Measurements from ENCODE around the gene SIK3.
"Not testable (repeated sequence)": the region's sequence is repeated elsewhere in the genome, so short reads cannot be mapped to it uniquely, and the experiment has no call there.

Gene SIK3

DNA sequence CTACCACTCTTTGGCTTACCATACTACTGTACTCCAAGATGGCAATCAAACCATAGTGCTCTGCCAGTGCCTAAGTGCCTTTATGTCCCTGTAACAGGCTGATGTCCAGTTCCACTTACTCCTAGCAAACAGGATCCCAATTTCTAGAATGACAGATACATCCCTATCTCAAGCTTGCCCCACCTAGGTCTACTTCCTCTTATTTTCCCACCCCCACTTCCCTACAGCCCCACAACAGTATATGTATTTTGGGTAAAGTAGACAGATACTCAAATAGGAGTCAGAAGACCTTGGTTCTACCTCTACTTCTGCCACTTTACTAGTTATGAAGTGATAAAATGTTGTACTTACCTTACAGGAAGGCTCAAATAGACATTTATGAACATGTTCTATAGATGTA is 24.1 kb downstream of the SIK3 start:
- no peak for DNase-seq

DNA sequence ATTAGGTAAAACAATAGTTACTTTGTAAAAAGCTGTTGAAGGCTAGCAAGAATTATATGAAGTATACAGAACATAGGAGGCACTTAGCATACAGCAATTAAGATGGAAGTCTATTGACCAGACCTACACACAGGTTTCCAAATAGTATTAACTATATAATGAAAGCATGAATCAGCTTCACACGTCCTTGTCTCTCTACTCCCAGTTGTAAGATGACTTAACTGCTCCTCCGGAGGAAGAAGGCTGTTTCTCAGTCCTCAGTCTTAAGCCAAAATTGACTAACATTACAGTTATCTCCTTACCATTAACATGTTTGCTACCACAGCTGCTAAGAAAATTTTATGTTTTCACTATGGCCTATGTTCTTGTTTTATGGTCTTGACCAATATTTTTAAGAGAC is 24.7 kb downstream of the SIK3 start:
- no peak for DNase-seq

DNA sequence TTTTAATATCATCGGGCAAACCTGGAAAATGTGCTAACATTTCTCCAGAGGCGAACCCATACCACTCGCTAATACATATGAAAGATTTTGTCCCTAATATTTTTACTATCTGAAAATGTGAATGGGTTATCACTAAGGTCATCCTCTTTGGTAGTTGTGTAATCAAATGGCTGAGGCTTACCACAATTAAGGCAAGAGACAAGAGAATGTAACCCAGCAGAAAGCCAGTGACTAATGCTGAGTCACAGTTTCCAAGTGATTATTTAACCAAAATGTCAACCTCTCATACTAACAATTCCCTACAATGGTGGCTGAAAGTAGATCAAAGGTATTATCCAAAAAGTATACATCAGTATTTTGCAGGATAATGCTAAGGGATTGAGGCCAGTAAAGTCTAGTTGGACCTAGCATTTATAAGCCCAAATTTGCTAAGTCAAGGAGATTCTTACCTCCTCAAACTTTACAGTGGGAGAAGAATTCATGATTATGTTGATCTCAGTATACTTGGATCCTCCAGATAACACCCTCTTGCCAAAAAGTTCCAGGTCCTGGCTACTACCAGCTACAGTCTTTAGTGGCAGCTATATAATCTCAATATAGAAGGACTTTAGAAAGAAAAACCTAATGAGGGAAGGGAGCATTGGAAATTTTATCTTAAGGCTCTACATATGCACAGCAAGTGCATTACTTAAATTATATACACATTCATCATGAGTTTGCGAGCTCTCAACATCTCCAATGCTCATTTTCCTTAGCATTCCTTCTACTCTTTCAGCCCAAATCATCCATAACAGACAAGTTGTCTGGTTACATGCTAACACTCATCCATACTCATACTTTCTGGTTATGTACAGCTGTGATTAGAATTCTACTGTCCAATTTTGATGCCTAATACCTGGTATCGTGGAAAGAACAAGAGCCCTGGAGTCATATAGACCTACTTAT is 25.4 kb downstream of the SIK3 start:
- DNase-seq, result peak; percentile 63

DNA sequence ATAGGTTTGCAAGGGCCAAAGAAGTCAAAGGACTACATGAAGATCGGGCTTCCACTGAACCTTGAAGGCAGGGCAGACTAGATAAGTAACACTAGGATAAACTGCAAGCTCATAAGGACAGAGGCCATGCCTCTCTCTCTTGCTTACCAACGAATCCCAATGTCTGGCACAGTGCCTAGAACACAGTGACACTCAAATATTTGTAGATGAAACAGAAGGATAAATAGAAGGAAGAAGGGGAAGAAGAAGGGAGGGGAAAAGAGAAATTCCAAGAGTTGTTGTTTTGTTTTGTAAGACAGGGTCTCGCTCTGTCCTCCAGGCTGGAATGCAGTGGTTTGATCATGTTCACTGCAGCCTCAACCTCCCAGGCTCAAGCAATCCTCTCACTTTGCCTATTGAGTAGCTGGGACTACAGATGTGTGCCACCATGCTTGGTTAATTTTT is 26.9 kb downstream of the SIK3 start:
- DNase-seq, result no peak

DNA sequence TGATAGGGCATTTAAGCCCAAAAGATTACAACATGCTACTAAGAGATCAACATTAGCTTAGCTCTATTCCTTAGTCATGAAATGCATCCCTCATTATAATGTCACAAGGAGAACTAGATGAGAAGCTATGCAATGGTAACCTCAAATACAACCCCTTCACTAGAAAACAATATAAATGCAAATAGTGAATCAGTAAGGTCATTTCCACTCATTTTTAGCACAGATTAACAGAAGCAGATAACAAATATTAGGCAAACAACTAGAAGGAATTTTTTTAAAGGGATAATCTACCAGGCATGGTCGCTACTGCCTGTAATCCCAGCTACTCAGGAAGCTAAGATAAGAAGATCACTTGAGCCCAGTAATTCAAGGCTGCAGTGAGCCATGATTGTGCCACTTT is 28.2 kb downstream of the SIK3 start:
- no peak for DNase-seq

DNA sequence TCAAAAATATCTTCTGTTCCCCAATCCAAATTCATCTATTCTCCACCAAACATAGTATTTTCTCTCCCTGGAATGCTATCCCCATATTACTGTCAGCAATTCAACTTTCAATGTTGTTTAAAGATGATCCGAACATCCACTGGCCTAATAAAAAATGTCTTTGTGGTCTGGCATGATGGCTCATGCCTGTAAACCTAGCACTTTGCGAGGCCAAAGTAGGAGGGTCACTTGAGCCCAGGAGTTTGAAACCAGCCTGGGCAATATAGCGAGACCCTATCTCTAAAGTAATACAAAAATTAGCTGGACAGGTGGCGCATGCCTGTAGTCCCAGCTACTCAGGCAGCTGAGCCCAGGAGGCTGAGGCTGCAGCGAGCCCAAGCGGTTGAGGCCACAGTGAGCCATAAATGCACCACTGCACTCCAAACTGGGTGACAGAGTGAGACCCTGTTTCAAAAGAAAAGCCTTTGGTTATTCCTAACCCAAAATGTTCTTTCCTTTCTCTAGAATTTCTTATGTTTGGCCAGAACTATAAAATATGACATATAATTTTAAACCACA is 29.8 kb downstream of the SIK3 start:
- DNase-seq, result no peak

DNA sequence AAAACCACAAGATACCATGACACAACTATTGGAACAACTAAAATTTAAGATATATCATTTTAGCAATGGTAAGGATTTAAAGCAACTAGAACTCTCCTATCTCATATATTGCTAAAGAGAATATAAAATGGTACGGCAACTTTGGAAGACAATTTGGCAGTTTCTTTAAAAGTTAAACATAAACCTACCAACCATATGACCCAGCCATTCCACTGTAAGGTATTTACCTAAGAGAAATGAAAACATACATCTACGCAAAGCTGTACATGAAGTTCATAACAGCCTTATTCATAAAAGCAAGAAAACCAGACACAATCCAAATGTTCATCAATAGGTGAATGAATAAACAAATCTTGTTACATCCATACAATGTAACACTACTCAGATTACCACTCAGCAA is 31.3 kb downstream of the SIK3 start:
- DNase-seq, result no peak

DNA sequence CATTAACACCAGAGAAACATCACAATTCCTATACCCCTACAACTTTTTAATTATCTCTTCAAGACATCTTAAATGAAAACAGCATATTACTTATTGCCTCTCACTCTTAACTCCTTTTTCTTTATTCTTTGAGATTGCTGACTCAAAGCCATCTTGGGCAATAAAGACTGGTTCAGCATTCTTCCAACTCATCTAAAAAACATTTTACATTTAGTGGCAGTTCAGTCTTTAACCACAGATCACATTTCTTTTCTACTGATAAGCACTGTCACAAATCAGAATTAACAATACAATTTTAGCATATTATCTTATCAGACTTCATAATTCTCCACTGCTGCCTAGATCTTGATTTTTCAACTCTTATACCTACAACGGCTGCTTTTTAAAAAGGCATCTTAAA is 34.0 kb downstream of the SIK3 start:
- no peak for DNase-seq

DNA sequence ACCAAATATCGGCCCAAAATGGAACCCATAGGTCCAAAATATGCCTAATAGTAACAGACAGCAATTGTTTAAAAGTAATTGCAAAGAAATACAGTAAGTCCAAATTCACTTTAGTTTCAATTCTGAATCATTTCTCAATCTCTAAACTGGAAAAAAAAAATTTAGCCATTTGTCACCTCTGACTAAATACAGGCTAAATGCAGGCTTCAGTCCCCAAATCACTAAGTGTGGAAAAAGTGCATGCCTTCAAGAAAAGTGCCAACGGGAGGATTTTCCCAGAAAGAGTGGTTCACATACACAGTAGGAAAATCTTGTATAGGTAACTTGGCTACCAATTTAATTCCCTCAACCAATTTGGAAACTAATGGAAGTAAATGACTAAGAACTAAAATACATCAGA is 35.7 kb downstream of the SIK3 start:
- no peak for DNase-seq

DNA sequence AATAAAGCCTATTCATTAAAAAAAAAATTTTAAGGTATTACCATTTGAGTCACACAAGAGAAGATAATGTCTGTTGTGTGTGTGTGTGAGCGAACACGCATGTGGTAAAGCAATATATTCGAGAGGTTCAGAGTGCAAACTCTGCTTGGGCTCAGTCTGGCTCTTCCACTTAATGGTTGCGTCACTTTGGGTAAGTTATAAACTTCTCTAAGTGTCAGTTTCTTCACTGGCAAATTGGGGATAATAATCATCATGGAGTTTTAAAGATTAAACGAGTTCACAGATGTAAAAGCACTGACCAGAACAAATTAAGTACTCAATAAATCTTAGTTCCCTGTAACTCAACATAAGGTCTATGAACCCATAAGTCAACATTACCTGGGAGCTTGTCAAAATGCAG is 37.0 kb downstream of the SIK3 start:
- DNase-seq, result no peak

DNA sequence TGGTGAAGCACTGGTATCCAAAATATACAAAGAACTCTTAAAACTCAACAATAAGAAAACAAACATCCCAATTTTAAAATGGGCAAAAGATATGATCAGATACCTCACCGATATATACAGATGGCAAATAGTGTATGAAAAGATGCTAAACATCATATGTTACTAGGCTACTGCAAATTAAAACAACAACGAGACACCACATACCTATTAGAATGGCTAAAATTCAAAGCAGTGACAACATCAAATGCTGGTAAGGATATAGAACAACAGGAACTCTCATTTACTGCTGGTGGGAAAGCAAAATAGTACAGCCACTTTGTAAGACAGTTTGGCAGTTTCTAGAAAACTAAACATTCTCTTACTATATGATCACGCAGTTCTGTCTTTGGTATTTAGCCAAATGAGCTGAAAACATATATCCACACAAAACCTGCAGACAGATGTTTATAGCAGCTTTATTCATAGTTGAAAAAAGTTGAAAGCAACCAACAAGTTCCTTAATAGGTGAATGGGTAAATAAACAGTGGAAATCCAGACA is 38.5 kb downstream of the SIK3 start:
- no peak for DNase-seq

DNA sequence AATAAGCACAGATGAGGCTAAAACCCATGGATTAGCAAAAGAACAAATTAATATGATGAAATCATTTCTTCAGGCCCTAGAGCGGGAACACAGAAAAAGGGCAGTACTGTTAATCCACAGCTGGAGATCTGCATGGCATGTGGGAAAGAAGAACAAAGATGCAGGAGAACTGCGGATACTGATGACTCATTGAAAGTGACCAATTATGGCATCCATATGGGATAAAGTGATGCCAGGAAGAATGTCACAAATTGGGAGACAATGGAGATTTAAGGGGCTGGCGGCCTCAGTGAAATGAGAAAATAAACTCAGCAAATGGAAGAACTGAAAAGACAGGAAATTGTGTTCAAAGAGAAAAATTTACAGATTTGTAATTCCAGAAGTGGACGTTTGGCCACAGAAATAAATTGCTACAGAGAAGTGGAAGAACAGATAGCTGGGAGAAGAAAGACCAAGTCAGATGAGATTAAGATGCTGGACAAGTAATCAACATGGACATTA is 39.4 kb downstream of the SIK3 start:
- no peak for DNase-seq

DNA sequence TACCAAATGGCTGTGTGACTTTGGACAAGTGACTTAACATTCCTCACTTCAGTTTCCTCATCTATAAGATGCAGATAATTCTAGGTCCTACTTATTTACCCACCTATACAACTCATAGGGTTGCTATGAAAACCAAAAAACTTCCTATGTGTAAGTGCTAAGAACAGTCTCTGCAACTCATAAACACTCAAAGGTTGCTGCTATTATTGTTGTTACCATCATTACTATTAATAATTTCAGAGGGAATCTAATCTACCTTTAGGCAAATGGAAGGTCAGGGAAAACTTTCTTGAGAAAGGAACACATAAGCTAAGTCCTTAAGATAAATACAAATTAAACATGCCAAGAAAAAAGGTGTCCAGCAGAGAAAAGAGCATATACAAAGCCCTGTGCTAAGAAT is 40.5 kb downstream of the SIK3 start:
- DNase-seq, result no peak

DNA sequence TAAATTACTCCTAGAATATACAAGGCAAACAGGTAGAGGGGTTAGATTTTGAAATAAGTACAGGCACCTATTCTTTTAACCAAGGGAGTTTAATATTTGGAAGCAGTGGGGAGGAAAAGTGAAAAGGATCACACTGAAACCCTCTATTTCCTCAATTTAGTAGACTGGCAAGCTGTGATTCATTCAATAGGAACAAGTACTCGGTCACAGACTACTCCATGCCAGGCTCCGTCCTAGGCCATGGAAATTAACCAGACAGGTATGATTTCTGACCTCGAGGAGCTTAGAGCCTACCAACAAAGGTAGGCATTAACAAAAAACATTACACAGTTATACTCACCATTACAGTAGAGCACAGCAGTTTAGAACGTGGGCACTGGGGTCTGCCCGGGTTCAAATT is 40.9 kb downstream of the SIK3 start:
- DNase-seq, result no peak

DNA sequence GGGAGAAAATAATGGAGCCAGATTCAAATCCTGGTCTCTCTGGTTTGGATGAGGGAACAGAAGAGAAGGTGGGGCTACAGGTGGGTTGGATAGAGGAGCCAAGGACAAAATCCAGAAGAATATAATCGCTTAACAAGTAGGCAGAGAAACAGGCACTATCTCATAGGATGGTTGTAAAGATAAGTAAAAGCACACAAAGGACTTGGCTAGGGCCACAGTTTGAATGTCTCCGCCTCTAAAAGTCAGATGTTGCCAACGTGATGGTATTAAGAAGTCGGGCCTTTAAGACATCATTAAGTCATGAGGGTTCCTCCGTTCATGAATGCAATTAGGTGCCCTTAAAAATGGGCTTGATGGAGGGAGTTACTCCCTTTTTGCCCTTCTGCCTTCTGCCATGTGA is 42.8 kb downstream of the SIK3 start:
- no peak for DNase-seq

DNA sequence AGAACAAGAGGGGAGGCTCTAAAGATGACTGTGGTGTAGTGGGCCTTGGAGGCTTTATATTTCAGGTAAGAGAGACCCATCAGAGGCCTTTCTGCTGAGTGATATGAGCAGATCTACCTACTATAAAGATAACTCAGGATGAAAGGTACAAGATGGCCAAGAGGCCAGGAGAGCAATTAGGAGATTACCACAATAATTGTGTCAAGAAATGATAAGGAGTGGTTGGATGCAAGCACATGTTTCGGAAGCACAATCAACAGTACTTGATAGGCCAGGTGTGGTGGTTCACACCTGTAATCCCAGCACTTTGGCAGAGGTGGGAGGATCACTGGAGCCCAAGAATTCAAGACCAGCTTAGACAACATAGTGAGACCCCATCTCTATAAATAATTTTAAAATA is 43.8 kb downstream of the SIK3 start:
- DNase-seq, result no peak

DNA sequence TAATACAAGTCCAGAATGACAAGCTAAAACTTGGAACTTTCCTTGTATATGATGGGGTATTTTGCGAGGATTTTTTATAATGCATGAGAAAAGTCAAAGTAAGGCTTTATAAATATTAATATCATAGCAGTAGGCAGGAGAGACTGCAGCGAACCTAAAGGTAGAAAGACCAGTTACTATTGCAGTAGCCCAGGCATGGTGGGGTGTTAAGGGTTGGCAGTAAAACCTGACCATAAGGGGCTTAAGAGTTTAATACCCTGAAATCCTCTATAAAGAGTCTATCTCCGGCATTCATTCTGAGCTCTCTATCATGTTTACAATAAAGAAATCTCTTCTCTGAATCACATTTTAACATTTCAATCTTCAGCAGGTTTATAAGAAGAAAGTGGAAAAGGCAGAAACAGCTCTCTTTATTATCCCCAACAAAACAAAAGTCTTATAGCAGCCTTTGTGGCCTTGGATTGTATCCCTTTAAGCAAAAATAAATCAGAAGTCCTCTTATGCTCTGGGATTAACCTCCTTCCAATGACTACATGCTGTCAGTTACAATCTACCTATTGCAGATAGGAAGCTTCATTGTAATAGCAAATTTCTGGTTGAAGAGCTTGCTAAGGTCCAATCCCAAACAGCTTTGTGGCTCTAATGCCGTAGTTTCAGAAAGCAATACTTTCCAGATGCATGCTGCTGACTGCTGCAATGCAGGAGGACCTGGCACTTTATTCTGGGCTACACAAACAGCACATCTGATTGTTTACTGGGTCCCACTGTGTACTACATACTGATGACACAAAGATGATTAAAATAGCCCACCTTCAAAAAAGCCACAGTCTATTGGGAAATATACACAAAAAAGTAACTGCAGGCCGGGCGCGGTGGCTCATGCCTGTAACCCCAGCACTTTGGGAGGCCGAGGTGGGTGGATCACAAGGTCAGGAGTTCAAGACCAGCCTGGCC is 45.8 kb downstream of the SIK3 start:
- DNase-seq, result no peak

DNA sequence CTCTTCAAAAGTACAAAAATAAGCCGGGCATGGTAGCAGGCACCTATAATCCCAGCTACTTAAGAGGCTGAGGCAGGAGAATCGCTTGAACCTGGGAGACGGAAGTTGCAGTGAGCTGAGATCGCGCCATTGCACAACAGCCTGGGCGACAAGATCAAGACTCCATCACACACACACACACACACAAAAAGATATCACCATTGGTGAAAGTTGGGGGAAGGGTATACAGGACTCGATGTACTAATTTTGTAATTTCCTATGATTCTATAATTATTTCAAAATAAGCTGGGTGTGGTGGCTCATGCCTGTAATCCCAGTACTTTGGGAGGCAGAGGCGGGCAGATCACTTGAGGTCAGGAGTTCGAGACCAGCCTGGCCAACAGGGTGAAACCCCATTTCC is 48.1 kb downstream of the SIK3 start:
- not testable (repeated sequence) for DNase-seq

DNA sequence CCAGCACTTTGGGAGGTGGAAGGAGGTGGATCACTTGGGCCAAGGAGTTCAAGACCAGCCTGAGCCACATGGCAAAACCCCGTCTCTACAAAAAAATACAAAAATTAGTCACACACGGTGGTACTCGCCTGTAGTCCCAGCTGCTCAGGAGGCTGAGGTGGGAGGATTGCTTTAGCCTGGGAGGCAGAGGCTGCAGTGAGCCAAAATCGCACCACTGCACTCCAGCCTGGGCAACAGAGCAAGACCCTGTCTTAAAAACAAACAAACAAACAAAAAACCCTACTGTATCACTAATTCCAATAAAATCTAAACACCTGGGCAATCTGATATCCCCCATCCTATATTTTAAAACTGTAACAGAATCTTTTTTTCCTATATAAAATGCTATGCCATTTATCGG is 51.6 kb downstream of the SIK3 start:
- DNase-seq, result not testable (repeated sequence)

DNA sequence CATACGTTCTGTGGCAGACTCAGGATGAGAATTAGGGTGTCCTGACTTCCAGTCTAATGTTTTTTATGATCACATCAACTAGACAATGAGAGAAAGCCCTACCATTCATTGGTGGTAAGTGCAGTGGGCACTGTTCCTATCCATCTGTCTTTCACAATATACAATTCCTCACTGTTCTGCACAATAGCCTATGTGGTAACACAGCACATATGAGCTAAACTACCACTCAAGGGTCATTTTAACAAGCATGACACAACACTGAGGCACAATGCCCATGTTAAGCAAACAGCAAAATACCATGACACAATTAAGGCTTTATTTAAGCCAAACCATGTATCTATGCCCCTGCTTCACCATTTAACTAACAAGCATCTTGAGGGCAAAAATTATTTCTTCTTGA is 52.3 kb downstream of the SIK3 start:
- no peak for DNase-seq

DNA sequence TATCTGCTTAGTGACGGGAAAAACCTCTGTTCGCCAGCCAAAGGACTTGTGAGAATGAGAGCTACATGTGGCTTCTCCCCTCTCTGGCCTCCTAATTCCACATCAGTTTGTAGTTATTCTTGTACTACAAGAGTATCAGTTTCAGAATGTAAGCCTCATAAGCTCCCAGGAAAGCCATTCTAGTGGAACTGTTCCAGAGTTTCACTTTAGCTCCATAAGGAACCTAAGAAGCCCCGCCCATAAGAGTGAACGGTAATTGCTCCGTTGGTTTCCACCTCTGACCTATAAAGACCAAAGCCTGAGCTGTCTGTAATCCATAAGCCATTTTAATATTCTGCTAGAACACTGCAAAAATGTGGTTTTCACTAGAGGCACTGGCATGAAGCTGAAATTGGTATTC is 53.0 kb downstream of the SIK3 start:
- no peak for DNase-seq

DNA sequence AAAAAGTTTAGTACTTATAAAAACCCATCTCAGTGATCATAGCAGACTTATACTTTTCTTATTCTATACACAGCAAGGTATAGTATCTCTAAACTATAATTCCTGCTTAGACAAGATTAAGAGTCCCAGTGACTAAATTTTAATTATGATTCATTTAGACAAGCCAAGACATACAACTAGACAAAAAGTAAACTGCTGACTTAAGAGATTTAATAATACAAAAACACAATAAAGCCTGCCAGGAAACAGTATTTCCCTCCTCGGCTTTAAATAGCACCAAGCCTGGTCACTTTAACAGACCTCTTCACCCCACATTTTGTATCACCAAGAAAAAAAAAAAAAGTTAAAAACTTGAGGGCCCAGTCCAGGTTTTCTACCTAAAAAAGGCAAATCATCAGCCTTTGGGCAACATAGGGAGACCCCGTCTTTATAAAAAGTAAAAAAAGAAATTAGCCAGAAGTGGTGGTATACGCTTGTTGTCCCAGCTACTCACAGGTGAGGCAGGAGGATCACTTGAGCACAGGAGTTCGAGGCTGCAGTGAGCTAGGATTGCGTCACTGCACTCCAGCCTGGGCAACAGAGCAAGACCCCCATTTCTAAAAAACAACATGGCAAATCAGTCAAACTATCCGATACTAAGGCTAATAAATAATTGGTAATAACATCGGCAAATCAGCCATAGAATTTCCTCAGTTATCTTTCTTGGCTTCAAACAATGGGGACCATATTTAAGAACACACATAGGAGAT is 53.8 kb downstream of the SIK3 start:
- DNase-seq, result no peak

All from amniotic stem cell (primary cell).